GM19463 (cell line): Measurements from ENCODE around the gene ASB6.

Experiments used
- ATAC-seq: cut with Tn5 transposase; IDR thresholded peaks from one replicate; pipeline ENCODE4 v1.9.1; 2021; ENCODE audit warnings: mild to moderate bottlenecking, moderate library complexity; ENCODE audit not compliant: unreplicated experiment

ASB6 gene

DNA sequence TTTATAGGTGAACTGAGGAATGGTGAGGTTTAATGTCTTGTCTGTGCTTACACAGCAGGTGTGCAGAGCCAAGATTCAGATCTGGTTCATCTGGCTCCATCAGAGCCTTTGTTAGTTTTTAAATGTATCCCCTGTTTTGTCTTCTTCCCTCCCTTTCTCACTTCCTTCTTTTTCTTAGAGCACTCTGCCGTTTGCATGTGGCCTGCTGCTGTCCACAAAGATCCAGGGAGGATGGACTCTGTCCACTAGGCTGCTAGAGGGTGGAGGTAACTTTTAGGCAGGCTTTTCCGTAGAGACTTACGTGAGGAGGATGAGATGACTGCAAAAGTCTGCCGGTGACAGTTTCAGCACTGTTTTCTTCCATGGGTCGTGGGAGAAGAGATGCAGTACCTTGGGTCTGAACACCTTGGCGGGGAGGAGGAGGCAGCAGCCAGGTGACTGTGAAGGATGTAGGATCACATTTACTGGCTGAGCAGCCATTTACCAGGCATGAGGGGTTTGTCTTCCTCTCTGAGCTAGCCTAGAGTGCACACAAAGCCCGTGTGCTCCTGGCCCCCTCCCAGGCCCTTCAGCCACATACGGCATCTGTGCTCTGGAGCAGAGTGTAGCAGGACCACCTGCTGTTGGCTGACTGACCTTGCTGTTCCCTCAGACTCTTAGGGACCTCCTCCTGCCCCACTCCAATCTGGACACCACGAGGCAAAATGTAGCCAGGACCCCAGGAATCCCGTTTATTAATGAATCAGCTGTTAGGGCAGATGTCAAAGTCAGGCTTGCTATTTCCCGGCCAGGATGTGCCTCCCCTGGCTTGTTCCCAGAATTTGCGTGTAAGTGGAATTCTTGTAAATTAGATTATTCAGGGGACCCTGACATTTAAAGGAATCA, 14.2 kb downstream of the ASB6 start:
- ATAC-seq, result no peak

- peak; percentile 23 for ATAC-seq
Observed at GRCh38 chr9:129626625-129627284, 15.2 kb downstream of the ASB6 start.

DNA sequence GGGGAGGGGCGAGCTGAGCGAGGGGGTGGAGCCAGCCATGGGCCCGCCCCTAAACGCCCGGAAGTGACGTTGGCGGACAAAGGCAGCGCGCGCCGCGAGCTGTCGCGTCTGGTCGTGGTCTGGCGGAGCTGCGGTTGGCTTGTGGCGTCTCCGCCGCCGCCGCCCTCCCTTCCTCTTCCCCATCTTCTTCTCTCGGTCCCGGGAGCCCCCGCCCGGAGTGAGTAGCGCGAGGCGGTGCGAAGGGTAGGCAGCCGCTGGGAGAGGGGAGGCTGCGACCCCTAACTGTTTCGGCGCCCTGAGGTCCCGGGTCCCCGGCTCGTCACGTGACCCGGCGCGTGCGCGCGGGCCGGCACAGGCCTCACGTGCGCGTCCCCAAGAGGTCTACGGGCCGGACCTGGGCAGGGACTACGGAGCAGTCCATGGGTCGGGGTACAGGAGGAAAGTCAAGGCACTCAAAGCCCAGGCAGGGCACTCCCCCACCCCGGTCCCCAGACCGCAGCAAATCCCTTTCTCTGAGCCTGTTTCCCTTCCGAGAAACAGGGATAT, 15.8 kb downstream of the ASB6 start, which contains the start of gene NTMT1:
Gene NTMT1 (plus strand): TSS at position 85 of the 546 bp plus-strand sequence. CDS start 6,541 bp downstream, outside the sequence.
- peak; percentile 75 for ATAC-seq

DNA sequence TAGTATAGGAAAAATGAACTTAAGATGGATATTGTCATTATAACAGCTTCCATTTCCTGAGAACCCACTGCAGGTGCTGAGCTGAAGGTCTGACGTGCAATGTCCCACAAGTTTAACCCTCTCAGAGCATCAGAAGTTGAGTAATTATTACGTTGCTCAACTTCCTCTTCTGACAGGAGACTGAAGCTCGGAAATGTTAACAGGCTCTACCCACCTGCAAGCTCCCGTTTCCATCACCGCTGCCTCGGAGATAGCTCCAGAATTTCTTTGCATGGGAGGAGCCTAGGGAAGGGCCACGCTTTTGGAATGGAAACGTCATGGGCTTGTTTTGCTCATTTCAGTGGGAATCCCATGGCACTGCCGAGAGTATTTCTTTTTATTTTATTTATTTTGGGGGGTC, 17.0 kb downstream of the ASB6 start:
- ATAC-seq, result no peak

DNA sequence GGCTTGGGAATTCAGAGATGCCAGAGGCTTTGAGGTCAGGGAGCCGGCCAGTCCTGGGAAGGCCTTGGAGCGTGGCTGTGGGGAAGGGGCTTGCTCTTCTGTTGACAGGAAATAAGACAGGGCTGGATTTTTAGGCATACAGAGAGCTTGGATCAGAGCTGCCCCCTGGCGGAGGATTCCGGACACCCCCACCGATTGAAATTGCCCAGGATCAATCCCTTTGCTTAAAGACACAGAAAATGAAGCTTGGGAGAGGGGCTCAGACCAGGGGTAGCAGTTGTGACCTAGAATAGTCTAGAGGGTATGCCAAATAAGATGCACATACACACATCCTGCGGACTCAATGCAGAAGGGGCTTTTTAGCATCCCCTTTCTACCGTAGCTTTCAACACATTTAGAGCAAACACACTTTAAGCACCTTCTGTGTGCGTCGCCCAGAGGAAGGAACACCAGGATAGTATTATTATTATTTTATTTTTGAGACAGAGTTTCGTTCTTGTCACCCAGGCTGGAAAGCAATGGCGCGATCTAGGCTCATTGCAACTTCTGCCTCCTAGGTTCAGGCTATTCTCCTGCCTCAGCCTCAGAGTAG, 17.7 kb downstream of the ASB6 start:
- no peak for ATAC-seq

GRCh38 chr9:129623331-129623730, 18.6 kb downstream of the ASB6 start:
- ATAC-seq, result no peak

DNA sequence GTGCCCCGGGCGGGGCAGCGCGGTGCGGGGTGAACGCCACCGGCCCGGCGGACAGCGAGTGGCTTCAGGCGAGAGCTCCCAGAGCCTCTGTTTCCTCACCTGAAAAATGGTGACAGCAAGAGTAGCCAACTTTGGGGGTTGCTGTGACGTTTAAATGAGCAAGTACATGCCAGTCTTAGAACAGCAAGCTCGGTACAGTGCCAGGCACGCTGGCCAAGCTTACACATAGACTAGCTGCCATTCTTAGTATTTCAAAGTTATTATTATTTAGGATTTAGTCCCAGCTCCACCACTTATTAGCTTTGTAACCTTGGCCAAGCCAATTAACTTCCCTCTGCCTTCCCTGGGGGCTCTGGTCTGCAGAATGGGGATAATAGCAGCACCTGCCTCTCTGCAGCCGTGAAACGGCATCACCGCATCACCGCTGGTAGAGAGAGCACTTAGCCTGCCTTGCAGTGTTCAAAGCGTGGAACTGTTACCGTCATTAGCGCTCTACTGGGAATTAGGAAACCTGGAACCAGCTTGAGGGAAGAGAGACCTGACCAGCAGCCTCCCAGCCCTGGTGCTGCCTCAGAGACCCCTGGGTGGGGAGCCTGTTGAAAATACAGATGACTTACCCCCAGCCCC, 21.2 kb downstream of the ASB6 start, which contains the start of gene C9orf50:
Gene C9orf50 (minus strand): TSS at position 433 of the 627 bp plus-strand sequence. CDS start 527 bp downstream, outside the sequence.
- no peak for ATAC-seq

GRCh38 chr9:129619787-129620668, 21.9 kb downstream of the ASB6 start:
- ATAC-seq, result no peak

GRCh38 chr9:129617167-129617566, 24.8 kb downstream of the ASB6 start:
- no peak for ATAC-seq

DNA sequence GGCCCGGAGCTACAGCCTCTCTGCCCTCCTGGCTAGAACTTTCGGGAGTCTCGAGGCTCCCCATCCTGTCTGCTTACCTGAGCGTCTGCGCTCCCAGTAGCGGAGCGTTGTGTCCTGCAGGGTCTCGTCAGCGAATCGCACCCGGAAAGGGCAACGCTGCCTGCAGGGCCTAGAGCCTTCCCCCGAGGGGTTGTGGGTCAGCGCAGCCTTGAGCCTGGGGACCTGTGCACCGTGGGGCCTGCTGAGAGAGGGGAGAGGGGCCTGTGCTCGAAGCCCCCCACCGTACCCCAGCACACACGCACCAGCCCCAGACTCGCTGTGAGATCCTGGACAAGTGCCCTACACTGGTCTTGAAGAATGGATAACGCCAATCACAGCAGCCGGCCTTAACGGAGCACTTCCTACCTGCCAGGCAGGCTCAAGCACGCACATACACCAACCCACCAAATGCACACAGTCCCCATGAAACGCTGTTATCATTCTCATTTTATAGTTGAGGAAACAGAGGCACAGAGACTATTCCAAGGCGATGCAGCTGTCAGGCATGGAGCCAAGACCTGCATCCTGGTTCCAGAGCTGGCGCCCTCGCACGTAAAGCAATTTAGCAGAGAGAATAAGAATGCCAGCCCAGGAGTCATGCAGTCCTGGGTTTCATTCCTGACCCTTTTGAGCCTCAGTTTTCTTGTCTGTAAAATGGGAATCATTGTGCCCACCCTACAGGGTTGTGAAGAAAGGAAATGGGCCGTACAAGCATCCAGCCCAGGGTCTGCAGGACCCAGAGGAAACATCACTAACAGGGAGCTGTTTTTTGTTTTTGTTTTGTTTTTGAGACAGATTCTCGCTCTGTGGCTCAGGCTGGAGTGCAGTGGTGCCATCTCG, 26.3 kb downstream of the ASB6 start:
- ATAC-seq, result no peak

DNA sequence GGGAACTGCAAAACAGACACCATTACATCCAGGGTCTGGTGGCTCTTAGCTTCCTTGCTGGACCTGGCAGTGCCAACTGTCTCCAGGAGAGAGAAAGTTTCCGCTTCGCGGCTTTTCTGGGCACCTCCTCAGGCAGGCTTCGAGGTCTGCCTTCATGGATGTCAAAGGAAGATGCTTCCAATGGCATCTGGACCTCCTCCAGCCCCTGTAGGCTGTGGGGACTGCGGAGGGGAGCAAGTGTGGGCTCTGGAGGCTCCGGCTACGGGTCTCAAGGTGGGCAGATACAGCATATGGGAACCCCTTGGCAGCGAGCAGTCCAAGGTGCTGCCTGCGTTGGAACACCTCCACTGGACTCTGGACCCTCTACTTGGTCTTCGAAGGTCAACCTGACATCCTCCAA, 27.0 kb downstream of the ASB6 start:
- no peak for ATAC-seq

- no peak for ATAC-seq
Observed at GRCh38 chr9:129613520-129614175, 28.3 kb downstream of the ASB6 start.

- no peak for ATAC-seq
Observed at GRCh38 chr9:129612815-129613519, 29.0 kb downstream of the ASB6 start.

DNA sequence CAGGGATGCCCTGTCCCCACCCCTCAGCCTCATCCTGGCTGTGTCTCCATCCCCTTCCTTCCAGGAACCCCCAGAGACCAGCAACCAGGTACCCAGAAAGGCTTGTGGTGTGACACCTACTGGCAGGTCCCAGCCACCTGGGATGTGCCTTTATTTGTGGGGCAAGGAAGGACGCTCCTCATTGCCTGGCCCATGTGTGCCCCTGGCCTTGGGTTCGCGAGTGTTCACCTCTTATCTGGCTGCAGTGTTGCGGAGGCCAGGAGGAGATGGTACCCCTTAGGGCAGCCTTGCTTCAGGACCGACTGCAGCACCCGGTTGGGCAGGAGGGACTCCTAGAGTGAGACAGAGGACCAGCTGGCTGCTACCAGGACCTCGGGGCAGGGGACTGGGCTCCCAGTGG, 29.8 kb downstream of the ASB6 start:
- ATAC-seq, result no peak

DNA sequence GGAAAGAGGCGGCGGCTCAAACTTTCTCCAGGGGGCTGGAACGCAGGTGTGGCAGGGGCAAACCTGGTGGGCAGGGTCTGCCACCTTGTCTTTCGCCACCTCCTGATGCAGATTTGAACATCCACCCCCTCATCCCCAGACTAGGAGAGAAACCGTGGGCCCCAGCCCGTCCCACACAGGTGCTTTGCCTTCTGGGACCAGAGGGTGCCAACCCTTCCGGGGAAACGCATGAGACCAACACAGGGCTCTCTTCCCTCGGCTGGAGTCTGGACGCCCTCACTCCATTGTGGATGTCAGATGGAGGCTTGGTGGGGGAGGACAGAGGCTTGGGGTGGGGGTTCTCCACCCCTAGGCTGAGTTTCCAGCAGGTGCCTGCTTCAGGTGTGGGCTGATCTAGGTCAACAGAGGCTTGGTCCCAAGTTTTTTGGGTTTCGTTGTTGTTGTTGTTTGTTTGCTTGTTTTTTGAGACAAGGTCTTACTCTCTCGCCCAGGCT, 30.6 kb downstream of the ASB6 start:
- no peak for ATAC-seq

DNA sequence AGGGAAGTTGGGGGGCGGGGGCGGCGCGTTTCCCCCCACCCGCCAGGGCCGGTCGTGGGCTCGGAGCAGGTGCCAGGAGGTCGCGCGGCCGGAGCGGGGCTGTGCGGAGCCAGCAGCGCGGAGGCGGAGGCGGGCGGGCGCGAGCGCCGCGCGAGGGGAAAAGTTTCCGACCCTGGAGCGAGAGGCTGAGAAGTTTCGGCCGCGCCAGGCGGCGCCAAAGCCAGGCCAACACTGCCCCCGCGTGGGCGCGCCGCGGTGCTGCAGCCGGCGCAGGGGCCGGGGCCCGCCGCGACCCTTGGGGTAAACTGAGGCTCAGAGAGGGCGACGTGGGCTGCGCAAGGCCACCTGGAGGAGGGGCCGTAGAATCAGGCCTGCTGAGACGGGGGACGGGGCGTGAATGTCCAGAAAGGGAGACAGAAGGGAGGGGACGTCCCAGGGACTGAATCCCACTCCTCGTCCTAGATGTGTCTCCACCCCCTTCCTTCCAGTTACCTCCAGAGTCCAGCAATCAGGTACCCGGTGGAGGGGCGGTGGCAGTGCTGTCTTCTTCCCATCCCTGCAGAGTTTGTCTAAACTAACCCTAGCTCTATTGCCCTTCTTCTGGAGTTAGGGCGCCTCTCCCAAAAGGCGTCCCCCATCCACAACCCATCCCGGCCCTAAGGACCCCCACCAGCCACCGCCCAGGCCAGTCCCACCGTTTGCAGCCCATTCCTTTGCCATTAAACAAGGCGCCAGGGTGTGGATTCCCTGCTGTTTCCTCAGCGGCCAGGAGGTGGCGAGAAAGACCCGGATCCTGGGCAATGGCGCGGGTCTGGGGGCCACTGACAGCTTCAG, 31.3 kb downstream of the ASB6 start:
- peak; percentile 53 for ATAC-seq

DNA sequence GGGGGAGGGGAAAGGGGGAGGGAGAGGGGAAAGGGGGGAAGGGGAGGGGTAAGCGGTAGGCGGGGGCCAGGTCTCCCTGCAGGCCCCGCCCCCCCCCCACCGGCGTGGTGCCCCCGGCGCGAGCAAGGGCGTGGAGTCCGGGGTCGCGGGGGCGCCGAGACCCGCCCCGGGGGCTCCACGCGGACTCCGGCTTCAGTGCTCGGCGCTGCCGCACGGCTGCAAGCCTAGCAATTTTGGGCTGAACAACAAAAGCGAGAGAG, 31.8 kb downstream of the ASB6 start:
- no peak for ATAC-seq
